ENCODE data around the gene SF1.

DNA sequence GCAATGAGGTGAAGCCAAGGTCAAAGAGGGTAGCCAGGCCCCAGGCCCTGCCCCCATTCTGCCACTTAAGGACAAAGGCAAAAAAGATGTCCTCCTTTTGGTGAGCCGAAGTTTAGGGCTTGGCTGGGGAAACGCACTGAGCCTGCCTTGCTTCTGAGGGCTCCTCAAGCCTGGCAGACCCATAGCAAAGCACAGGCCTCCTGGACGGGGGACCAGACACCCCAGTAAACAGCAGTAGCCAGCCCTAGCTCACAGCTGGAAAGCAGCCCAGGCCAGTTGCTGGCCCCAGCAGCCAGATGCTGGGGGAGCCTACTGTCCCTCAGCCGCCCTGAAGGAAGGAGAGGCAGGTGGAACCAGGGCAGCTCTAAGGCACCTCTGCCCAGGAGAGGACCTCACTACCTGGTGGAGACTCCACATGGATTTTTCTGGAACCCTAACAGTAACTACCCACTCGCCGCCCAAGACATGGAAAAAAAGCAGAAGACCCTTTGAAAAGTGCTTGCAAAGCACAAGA lies 14.8 kb downstream of the SF1 start:
- TF ChIP-seq, protein P1, sequence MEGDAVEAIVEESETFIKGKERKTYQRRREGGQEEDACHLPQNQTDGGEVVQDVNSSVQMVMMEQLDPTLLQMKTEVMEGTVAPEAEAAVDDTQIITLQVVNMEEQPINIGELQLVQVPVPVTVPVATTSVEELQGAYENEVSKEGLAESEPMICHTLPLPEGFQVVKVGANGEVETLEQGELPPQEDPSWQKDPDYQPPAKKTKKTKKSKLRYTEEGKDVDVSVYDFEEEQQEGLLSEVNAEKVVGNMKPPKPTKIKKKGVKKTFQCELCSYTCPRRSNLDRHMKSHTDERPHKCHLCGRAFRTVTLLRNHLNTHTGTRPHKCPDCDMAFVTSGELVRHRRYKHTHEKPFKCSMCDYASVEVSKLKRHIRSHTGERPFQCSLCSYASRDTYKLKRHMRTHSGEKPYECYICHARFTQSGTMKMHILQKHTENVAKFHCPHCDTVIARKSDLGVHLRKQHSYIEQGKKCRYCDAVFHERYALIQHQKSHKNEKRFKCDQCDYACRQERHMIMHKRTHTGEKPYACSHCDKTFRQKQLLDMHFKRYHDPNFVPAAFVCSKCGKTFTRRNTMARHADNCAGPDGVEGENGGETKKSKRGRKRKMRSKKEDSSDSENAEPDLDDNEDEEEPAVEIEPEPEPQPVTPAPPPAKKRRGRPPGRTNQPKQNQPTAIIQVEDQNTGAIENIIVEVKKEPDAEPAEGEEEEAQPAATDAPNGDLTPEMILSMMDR (IDR thresholded peaks at IDR 0.05), result no peak
- no peak for TF ChIP-seq EP300 (IDR thresholded peaks at IDR 0.05)
- no peak for TF ChIP-seq POLR2AphosphoS5 (IDR thresholded peaks at IDR 0.05)
- no peak for TF ChIP-seq POLR2A (IDR thresholded peaks at IDR 0.05)

Measured in upper lobe of left lung (tissue), 4 donors.